Neutrophil (primary cell): ENCODE results near the gene ZNF397.
A peak's percentile ranks its signal among the peaks of the same experiment; 100 is the strongest.

Experiments used
- H3K27ac ChIP-seq: fragments of 200-600 bp; sonication (generic); 2 replicates; pipeline ENCODE4 v1.5.1; 2016; ENCODE audit warnings: mild to moderate bottlenecking, moderate library complexity
- H3K27me3 ChIP-seq: fragments of 200-600 bp; sonication (generic); 2 replicates; pipeline ENCODE4 v1.6.0; 2016; ENCODE audit warnings: mild to moderate bottlenecking
- H3K36me3 ChIP-seq: fragments of 200-600 bp; sonication (generic); 2 replicates; pipeline ENCODE4 v1.5.1; 2017
- H3K4me1 ChIP-seq, 2 experiments: fragments of 200-600 bp in 1 of 2; sonication (generic) in 1 of 2; 1 replicate in 1 of 2; 2 replicates in 1 of 2; pipeline versions ENCODE4 v1.5.1 to v1.6.1; 2013 to 2016; ENCODE audit warnings: low read depth in 1 of 2, low read length in 1 of 2, mild to moderate bottlenecking in 1 of 2, moderate library complexity in 1 of 2; ENCODE audit not compliant: control insufficient read depth in 1 of 2, insufficient read depth in 1 of 2
- H3K4me3 ChIP-seq, 2 experiments: fragments of 200-600 bp in 1 of 2; sonication (generic) in 1 of 2; 1 replicate in 1 of 2; 2 replicates in 1 of 2; pipeline ENCODE4 v1.5.1; 2013 to 2016; ENCODE audit warnings: low read depth in 1 of 2, low read length in 1 of 2, mild to moderate bottlenecking in 1 of 2, moderate library complexity in 1 of 2
- H3K9me3 ChIP-seq: fragments of 200-600 bp; sonication (generic); 2 replicates; pipeline ENCODE4 v1.5.1; 2016
- CTCF ChIP-seq: fragments of 200-600 bp; sonication (generic); IDR thresholded peaks from 2 replicates; pipeline ENCODE4 v1.5.1; 2016; ENCODE audit warnings: antibody characterized with exemption

The ZNF397 gene

DNA sequence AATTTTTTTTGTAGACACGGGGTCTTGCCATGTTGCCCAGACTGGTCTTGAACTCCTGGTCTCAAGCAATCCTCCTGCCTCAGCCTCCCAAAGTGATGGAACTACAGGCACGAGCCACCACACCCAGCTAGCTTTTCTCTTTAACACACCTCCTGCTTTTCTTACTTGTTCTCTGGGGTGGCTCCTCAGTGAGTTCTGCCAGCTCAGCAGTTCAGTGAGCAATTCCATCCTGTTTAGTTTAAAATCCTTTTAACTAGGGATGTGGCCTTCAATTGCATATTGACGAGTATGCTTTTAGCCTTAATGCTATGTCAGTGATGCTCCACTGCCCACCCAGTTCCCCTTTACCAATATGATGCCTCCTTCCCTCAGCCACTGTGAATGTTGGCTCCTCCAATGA is 16.1 kb downstream of the ZNF397 start:
- Histone ChIP-seq H3K27ac (no peak overlapping the region), H3K9me3 (no peaks in the 10 kb centered on the region), H3K27me3 (no peaks in the 10 kb centered on the region), H3K36me3 (no peaks in the 10 kb centered on the region), H3K4me3 (no peak overlapping the region), H3K4me1 (no peaks in the 10 kb centered on the region)
- no peak for TF ChIP-seq CTCF

DNA sequence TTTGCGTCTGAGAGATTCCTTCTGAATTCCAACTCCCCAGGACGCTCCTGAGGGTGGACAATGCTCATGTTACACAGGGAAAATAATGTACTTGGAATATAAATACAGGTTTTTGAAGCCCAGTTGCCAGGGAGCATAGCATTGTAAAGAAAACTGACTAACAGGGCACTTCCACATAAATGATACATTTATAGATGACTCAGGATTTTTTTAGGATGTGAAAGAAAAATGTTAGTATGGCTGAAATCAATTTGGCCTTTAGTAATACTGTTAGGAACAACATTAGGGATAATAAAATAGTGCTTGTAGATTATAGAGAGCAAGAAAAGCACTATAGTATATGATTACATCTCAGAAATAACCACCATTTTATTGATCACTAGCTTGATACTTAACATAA is 23.6 kb downstream of the ZNF397 start:
- Histone ChIP-seq H3K9me3 (no peaks in the 10 kb centered on the region), H3K4me3 (no peak overlapping the region), H3K27me3 (no peaks in the 10 kb centered on the region), H3K36me3 (no peaks in the 10 kb centered on the region), H3K4me1 (peaks cover 17 to 18% of the 10 kb centered on the region in 2 experiments), H3K27ac (no peak overlapping the region)
- no peak for TF ChIP-seq CTCF

GRCh38 chr18:35267161-35267651 is 26.4 kb downstream of the ZNF397 start:
- H3K27ac ChIP-seq: peak overlapping the region; percentile 52

GRCh38 chr18:35267809-35268208 is 27.0 kb downstream of the ZNF397 start:
- no peak for TF ChIP-seq CTCF
- peak overlapping the region; percentile 60 to 65 for H3K4me3 ChIP-seq
- peaks cover 19 to 20% of the 10 kb centered on the region in 2 experiments for H3K4me1 ChIP-seq
- peak overlapping the region; percentile 70 for H3K27ac ChIP-seq
- H3K27me3 ChIP-seq: no peaks in the 10 kb centered on the region
- H3K9me3 ChIP-seq: no peaks in the 10 kb centered on the region
- H3K36me3 ChIP-seq: no peaks in the 10 kb centered on the region

More at GRCh38 chr18:35267161-35267651, 26.4 kb downstream of the ZNF397 start:
- Histone ChIP-seq H3K4me1 (peaks cover 19 to 20% of the 10 kb centered on the region in 2 experiments), H3K36me3 (no peaks in the 10 kb centered on the region), H3K4me3 (peak overlapping the region; percentile 60 to 65), H3K27me3 (no peaks in the 10 kb centered on the region), H3K9me3 (no peaks in the 10 kb centered on the region)
- no peak for TF ChIP-seq CTCF

- Histone ChIP-seq H3K27me3 (no peaks in the 10 kb centered on the region), H3K4me1 (peaks cover 19 to 20% of the 10 kb centered on the region in 2 experiments), H3K36me3 (no peaks in the 10 kb centered on the region), H3K9me3 (no peaks in the 10 kb centered on the region), H3K4me3 (peak overlapping the region in 1 of 2 experiments; percentile 25), H3K27ac (peak overlapping the region; percentile 70)
- no peak for TF ChIP-seq CTCF
These were observed 28.0 kb downstream of the ZNF397 start for GRCh38 chr18:35268821-35269220.

DNA sequence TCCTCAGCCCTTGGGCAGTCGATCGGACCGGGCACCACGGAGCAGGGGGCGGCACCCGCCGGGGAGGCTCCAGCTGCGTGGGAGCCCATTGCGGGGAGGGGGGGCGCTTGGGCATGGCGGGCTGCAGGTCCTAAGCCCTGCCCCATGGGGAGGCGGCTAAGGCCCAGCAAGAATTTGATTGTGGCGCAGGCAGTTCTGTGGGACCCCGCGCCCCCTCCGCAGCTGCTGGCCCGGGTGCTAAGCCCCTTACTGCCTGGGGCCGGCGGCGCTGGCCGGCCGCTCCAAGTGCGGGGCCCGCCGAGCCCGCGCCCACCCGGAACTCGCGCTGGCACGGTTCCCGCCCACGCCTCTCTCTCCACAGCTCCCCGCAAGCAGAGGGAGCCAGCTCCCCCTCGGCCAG is 30.8 kb downstream of the ZNF397 start:
- no peak for TF ChIP-seq CTCF
- Histone ChIP-seq H3K36me3 (no peaks in the 10 kb centered on the region), H3K27ac (no peak overlapping the region), H3K27me3 (no peaks in the 10 kb centered on the region), H3K9me3 (no peaks in the 10 kb centered on the region), H3K4me1 (peaks cover 19 to 20% of the 10 kb centered on the region in 2 experiments), H3K4me3 (no peak overlapping the region)
